ENCODE data around the gene SNX1.
"Not testable (repeated sequence)": the region's sequence is repeated elsewhere in the genome, so short reads cannot be mapped to it uniquely, and the experiment has no call there.

Gene SNX1

GRCh38 chr15:64082757-64083156 is 13.0 kb upstream of the SNX1 start:
- no peak for DNase-seq

- peak; percentile 19 for DNase-seq
Observed at GRCh38 chr15:64089543-64090280, 6.1 kb upstream of the SNX1 start.

- DNase-seq: peak; percentile 28
Observed at GRCh38 chr15:64090527-64090926, 5.3 kb upstream of the SNX1 start.

- no peak for DNase-seq
Observed at GRCh38 chr15:64092075-64092820, 3.5 kb upstream of the SNX1 start.

- no peak for DNase-seq
Observed at GRCh38 chr15:64092864-64093626, 2.7 kb upstream of the SNX1 start.

GRCh38 chr15:64093627-64094417 is 2.0 kb upstream of the SNX1 start, which contains the start of gene CIAO2A:
CIAO2A (minus strand) TSS chr15:64093838; CDS start chr15:64093768, 70 bp downstream.
- DNase-seq: peak; percentile 99

GRCh38 chr15:64095431-64095794 is 369 bp upstream of the SNX1 start:
- no peak for DNase-seq

GRCh38 chr15:64096668-64097384 is 1.0 kb downstream of the SNX1 start:
- no peak for DNase-seq

- DNase-seq: no peak
Observed at GRCh38 chr15:64099379-64099778, 3.6 kb downstream of the SNX1 start.

- no peak for DNase-seq
Observed at GRCh38 chr15:64100958-64101357, 5.2 kb downstream of the SNX1 start.

- no peak for DNase-seq
Observed at GRCh38 chr15:64102497-64102896, 6.7 kb downstream of the SNX1 start.

- no peak for DNase-seq
Observed at GRCh38 chr15:64105113-64105704, 9.4 kb downstream of the SNX1 start.

- no peak for DNase-seq
Observed at GRCh38 chr15:64107337-64107736, 11.6 kb downstream of the SNX1 start.

GRCh38 chr15:64110108-64110701 is 14.4 kb downstream of the SNX1 start:
- not testable (repeated sequence) for DNase-seq

GRCh38 chr15:64110950-64111678 is 15.3 kb downstream of the SNX1 start:
- DNase-seq: no peak

GRCh38 chr15:64111679-64112050 is 15.9 kb downstream of the SNX1 start:
- no peak for DNase-seq

- no peak for DNase-seq
Observed at GRCh38 chr15:64112073-64112772, 16.4 kb downstream of the SNX1 start.

GRCh38 chr15:64112904-64113303 is 17.1 kb downstream of the SNX1 start:
- peak; percentile 39 for DNase-seq

- DNase-seq: no peak
Observed at GRCh38 chr15:64117759-64118487, 22.1 kb downstream of the SNX1 start.

Measured in SIG-M5 (cell line).